ENCODE data around the gene LPP.

LPP gene

GRCh38 chr3:188533612-188534357, 379.8 kb downstream of the LPP start:
- TF ChIP-seq, protein P1, sequence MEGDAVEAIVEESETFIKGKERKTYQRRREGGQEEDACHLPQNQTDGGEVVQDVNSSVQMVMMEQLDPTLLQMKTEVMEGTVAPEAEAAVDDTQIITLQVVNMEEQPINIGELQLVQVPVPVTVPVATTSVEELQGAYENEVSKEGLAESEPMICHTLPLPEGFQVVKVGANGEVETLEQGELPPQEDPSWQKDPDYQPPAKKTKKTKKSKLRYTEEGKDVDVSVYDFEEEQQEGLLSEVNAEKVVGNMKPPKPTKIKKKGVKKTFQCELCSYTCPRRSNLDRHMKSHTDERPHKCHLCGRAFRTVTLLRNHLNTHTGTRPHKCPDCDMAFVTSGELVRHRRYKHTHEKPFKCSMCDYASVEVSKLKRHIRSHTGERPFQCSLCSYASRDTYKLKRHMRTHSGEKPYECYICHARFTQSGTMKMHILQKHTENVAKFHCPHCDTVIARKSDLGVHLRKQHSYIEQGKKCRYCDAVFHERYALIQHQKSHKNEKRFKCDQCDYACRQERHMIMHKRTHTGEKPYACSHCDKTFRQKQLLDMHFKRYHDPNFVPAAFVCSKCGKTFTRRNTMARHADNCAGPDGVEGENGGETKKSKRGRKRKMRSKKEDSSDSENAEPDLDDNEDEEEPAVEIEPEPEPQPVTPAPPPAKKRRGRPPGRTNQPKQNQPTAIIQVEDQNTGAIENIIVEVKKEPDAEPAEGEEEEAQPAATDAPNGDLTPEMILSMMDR (IDR thresholded peaks at IDR 0.05; ENCODE audit: low read depth, low read length, missing control alignments), result no peak
- H3K4me3 ChIP-seq (replicated peaks; ENCODE audit: low read depth, low read length), result no peak overlapping the region
- no peak for DNase-seq (ENCODE audit: extremely low read depth, low read depth)

GRCh38 chr3:188534633-188535032, 380.7 kb downstream of the LPP start:
- no peak overlapping the region for H3K4me3 ChIP-seq (replicated peaks; ENCODE audit: low read depth, low read length)
- DNase-seq (ENCODE audit: extremely low read depth, low read depth), result no peak
- TF ChIP-seq, protein P1 (IDR thresholded peaks at IDR 0.05; ENCODE audit: low read depth, low read length, missing control alignments), result no peak

DNA sequence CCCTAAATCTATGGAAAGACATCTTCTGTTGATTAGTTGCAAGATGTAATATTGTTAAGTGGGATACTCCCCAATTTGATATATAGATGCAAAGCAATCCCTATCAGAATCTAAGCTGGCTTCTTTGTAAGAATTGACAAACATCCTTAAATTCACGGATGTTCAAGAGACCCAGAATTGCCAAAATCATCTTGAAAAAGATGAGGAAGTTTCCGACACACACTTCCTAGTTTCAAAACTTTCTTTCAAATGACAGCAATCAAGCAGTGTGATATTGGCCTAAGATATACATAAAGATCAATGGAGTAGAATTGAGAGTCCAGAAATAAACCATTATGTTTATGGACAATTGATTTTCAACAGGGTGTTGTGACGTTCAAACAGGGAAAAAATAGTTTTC, 383.6 kb downstream of the LPP start:
- TF ChIP-seq, protein P1 (IDR thresholded peaks at IDR 0.05; ENCODE audit: low read depth, low read length, missing control alignments), result no peak
- no peak overlapping the region for H3K4me3 ChIP-seq (replicated peaks; ENCODE audit: low read depth, low read length)
- DNase-seq (ENCODE audit: extremely low read depth, low read depth), result no peak

- TF ChIP-seq, protein P1 (IDR thresholded peaks at IDR 0.05; ENCODE audit: low read depth, low read length, missing control alignments), result no peak
- H3K4me3 ChIP-seq (replicated peaks; ENCODE audit: low read depth, low read length), result no peak overlapping the region
- no peak for DNase-seq (ENCODE audit: extremely low read depth, low read depth)
Observed at GRCh38 chr3:188539037-188539436, 385.1 kb downstream of the LPP start.

DNA sequence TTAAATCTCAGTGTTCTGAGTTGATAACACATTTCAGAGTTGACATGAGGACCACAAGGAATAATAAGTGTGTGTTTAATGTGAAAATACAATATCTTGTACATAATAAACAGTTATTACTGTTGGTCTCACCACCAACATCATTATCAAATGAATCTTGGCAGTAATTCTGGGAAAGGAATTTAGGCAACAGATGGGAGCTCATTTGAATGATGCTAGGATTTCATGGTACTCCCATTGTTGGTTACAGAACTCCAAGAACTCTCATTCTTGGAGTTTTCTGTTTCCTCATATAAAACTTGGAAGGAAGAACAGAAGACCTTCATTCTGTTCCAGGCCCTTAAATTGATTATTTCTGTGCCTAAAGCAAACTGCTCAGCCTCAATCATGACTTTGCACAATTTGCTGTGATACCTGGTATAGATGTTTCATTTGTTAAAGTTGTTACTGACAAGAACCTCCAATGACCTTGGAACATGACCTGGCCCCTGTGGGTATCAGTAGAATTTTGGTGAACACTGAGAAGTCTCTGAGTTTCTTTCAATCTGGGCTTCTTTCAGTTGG, 385.8 kb downstream of the LPP start:
- TF ChIP-seq, protein P1 (IDR thresholded peaks at IDR 0.05; ENCODE audit: low read depth, low read length, missing control alignments), result no peak
- H3K4me3 ChIP-seq (replicated peaks; ENCODE audit: low read depth, low read length), result no peak overlapping the region
- no peak for DNase-seq (ENCODE audit: extremely low read depth, low read depth)

GRCh38 chr3:188542196-188542595, 388.2 kb downstream of the LPP start:
- TF ChIP-seq, protein P1 (IDR thresholded peaks at IDR 0.05; ENCODE audit: low read depth, low read length, missing control alignments), result no peak
- H3K4me3 ChIP-seq (replicated peaks; ENCODE audit: low read depth, low read length), result no peak overlapping the region
- DNase-seq (ENCODE audit: extremely low read depth, low read depth), result no peak
